GM21786 (cell line): ENCODE data around the gene BANP.
"Not testable (repeated sequence)": the region's sequence is repeated elsewhere in the genome, so short reads cannot be mapped to it uniquely, and the experiment has no call there.

ENCODE experiments used
- ATAC-seq: cut with Tn5 transposase; IDR thresholded peaks from one replicate; pipeline ENCODE4 v1.9.1; 2021; ENCODE audit not compliant: unreplicated experiment

BANP gene

GRCh38 chr16:87965417-87965816 is 14.2 kb downstream of the BANP start:
- ATAC-seq, result no peak

DNA sequence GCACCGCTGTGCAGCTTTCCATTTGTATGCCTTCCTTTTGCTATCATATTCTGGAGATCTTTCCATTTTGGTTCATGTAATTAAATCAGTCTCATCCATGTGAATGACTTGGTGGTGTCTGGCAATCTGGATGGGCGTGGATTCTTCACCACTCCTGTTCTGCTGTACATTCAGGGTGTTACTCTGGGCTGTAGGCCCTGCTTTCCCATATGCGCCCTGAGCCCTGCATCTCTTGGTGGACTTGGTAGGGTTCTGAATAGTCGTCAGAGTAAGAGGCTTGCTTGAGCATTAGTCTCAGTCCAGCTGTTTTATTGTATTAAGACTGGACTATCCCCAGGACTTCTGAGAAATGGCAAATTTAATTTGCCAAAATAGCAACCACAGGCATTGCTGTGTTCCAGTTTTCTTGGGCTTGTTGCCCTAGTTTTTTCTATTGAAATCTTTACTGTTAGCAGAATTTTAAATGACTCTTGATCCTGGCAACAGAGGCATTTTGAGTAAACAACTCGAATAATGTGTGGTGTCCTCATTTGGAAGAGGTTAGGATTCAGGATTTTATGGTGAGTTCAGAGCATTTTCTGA is 14.9 kb downstream of the BANP start:
- ATAC-seq, result no peak

DNA sequence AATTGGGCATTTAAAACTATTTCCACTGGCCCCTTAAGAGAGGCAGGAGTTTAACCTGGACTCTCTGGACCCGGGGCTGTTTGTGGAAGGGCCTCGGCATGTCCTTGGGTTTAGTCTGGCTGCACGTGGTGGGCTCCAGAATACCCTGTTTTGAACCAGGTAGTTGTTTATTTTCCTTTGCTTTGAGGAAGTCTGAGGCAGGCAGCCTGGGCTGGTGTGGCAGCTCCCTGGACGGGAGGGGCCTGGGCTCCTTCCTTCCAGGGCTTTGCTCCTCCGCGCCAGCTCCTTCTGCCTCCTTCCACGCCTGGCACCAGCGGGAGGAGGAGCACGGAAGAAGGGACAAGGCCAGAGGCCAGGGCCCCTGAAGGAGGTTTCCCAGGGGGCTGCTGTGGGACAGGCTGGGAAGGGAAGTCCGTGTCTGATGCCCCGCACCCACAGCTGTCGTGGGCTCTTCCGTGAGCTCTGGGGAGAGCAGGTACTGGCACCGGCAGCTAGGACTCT is 15.5 kb downstream of the BANP start:
- no peak for ATAC-seq

DNA sequence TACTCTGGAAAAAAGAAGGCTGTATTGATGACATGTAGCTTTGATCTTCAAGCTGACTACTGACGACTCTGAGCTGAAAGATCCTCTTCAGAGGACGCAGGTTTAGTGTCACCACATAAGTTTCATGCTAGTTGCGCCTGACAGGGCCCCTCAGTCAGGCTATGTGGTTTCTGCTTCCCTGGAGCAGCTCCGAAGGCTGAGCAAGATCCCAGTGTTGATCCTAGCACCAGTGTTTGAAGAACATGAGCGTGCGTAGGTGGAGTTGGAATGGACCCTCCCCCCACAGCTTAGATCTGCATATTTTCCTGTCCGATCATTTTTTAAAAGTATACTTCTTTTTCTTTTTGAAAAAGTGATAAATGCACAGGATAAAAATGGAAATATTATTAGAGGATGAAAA is 17.3 kb downstream of the BANP start:
- ATAC-seq, result no peak

GRCh38 chr16:87970186-87970585 is 19.0 kb downstream of the BANP start:
- no peak for ATAC-seq

GRCh38 chr16:87971933-87972332 is 20.7 kb downstream of the BANP start:
- ATAC-seq, result no peak

DNA sequence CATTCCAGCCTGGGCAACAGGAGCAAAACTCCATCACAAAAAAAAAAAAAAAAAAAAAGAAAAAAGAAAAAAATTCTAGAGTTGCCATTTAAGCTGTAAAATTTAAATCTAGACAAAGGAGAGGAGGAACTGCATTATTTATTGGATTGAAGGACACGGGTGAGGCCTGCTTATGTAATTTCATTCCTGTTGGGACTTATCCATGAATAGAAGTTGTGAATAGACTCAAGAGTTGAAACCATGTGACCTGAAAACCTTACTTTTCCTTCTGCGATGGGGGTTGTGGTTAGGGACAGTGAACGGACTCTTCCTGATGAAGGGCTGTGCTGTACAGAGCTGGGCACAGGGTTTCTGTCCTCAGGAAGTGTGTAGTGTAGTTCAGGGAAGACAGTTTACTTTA is 22.5 kb downstream of the BANP start:
- ATAC-seq, result no peak

DNA sequence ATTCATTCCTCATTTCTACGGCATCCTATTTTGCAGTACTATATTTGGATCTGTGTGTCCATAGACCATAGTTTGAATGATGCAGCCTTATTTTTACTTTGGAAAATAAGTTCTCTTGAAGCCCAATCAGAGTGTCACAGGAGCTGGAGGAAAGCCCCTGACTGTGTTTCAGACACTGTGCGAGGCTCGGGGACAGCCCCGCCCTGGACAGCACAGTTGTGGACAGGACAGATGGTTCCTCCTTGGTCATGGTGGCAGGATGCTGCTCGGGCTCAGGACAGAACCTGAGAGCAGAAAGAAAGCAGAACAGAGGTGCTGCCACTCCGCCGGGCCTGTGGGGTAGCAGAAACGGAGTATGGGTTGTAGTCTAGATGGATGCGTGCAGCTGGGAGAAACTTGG is 22.9 kb downstream of the BANP start:
- ATAC-seq, result no peak

GRCh38 chr16:87976665-87977064 is 25.4 kb downstream of the BANP start:
- ATAC-seq, result no peak

GRCh38 chr16:87978127-87978526 is 26.9 kb downstream of the BANP start:
- ATAC-seq, result no peak

DNA sequence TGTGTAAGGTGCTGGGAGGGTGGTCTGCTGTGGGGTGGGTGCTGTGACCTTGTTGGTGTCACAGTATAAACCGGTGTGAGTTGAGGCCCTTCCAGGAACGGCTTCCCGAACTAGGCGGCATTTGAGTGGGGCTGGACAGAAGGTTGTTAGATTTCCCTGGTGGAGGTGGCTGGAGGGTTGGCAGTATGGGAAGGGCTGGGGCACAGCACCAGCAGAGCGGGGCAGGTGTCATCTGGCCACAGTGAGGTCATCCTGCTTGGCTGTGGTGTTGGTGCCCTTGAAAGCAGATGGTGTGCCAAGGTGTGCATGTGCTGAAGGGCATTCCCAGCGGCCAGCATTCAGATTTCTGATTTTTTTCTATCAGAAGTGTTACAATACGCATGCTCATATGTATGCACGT is 28.1 kb downstream of the BANP start:
- no peak for ATAC-seq

DNA sequence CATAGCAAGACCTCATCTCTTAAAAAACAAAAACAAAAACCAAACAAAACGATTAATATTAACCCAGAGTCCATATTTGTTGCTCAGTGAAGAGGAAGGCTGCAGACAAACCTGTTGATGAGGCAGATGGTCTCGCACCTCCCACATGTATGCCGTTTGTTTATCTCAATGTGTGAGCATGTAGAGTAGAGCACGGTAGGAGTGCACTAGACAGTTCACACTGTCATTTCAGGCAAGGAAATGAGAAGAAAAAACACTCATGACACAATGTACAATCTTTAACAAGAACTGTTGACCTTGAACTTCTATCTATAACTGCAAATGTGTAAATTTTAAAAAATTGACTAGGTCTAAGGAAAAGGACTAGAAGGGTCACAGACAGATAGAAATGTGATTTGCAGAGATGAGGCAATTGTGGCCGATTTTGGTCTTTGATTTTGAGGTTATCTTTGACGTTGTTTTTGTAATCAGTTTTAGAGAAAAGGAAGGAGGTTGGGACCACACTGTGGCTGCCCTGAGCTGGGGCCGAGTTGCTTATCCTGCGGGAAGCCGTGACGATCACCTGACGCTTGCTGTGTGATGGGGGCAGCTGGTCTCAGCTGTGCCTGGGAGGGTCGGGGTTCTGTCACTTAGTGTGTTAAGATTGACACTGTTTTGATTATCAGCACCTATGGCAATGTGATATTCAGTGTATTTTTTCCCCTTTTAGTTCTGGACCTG is 28.8 kb downstream of the BANP start:
- ATAC-seq, result not testable (repeated sequence)

- ATAC-seq, result not testable (repeated sequence)
These were observed 30.1 kb downstream of the BANP start for GRCh38 chr16:87981376-87981775.

DNA sequence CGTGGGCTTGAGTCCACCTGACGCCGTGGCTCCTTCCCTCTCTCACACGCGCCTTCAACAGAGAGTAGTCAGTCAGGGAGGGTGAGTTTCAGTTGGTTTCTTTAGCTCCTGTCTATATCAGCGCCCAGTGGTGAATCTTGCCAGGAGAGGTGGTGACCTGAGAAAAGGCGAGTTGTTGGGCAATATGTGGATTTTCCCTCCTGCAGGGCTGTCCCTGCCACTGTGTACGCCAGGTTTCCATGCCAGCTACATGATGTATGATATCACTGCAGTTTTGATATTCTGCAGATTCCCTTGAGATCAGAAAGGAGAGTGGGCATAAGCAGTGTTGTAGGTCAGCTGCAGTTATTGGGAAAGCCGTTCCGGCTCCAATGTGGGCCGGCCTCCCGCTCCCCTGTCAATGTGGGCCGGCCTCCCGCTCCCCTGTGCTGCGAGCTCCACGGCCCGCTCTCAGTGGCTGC is 31.4 kb downstream of the BANP start:
- no peak for ATAC-seq

DNA sequence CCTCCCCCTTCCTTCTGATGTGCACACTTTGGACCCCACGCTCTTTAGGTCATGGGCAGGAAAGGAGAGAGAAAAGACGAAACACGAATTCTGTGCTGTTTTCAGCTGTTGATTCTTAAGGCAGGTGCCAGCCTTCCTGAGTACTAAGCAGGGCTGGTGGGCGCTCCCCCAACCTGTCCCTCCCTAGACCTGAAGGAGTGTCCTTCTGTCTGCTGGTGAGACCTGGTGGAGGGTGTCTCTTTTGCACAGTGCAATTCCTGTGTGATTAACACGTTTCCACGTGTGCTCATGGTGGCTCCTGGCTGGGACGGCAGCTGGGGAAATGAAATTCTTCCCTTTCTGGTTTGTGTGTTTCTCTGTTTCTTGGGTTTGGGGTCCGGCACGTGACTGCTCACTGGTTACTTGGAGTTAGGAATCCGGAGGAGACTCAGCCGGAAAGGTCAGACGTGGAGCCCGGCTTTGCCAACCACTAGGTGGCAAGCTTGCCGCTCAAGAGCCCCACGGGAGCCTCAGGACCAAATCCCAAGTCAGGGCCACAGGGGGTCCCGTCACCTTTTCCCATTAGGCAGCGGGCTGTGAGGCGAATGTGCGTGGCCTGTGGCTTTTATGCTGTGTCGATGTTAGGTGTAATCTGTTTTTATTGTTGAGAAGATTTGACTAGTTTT is 32.0 kb downstream of the BANP start:
- not testable (repeated sequence) for ATAC-seq

DNA sequence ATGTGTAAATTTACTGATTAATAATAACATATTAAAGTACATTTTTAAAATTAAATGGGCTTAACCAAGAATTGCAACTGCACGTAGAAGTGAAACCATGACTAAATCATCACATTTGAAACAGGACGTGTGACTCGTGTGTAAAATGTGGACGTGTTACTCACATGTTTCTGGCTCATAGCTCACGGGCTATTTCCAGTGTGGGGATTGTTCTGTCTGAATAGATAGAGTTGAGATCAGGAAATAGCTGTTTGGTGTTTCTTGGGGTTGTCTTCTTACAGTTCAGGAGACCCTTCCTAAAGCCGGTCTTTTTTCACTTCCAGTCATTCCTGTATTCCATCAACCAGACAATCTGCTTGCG is 32.5 kb downstream of the BANP start:
- ATAC-seq, result not testable (repeated sequence)

DNA sequence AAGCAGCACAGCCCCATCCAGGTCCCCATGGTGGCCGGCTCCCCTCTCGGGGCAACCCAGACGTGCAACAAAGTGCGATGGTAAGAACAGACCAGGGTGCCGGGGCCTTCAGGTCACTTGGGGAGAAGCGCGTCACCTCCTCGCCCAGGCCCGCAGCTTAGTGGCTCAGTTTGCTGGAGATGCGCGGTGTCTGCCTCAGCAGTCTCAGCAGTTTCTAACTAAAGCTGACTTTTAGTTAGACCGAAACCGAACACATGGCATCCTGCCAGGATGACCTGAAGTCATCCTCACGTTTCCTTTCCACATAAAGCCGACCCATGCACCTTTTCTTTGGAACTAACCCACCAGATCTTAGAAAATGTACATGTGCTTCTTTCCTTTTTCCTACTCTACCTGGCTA is 32.9 kb downstream of the BANP start:
- not testable (repeated sequence) for ATAC-seq

DNA sequence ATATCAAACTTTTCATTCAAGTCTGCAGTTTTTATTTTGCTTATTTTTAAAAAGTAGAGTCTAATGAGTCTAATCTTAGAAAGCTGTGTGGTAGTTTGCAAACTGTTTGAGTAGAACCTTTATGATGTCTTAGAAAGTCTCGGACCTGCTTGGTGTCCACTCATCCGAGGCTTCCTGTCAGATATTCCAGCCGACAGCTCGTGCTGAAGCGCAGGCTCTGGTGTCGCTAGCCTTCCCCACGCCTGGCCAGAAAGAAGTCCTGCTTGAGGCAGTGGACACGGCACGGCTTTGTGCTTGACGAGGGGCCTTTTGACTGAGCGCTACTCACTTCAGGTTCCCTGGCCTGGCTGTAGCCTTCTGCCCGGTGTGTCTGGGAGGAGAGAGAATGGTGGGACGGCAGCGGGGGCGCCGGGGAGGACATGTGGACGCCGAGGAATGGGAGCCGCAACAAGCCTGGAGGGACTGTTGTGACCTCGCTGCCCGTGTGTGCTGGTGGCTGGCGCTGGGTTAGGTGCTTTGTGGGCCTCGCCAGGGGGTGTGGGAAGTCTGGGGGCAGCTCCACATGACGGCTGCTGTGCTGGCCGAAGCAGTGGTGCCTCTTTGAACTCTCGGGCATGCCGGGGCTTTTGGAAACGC is 33.5 kb downstream of the BANP start:
- ATAC-seq, result no peak

DNA sequence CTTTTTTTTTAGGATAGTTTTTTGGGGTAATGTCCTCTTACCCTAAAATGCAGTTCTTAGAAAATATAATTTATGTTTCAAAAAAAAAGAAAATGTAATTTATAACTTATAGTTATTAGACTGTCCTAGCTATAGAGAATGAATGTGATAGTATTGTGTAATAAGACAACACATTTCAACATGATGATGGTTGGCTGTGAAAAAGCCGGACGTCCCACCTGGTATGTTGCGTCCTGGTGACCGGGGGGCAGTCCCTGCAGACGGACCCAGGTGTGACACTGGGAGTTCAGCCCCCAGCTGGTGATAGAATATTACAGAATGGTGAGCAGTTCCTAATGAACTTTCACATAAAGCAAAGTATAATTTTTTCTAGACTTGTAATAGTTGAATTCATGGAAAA is 34.3 kb downstream of the BANP start:
- not testable (repeated sequence) for ATAC-seq

- not testable (repeated sequence) for ATAC-seq
These were observed 35.2 kb downstream of the BANP start for GRCh38 chr16:87986361-87986849.

- ATAC-seq, result not testable (repeated sequence)
These were observed 37.4 kb downstream of the BANP start for GRCh38 chr16:87988596-87988995.
